HG03520 (cell line): ENCODE measurements around the gene NFKBIZ.
"Not testable (repeated sequence)": the region's sequence is repeated elsewhere in the genome, so short reads cannot be mapped to it uniquely, and the experiment has no call there.

ENCODE experiments used
- ATAC-seq: cut with Tn5 transposase; IDR thresholded peaks from one replicate; pipeline ENCODE4 v1.9.1; 2021; ENCODE audit warnings: mild to moderate bottlenecking, moderate library complexity; ENCODE audit not compliant: unreplicated experiment

The NFKBIZ gene

GRCh38 chr3:101868534-101869464 is 19.5 kb downstream of the NFKBIZ start:
- no peak for ATAC-seq

- ATAC-seq = no peak
Measured at GRCh38 chr3:101870138-101870537, 20.8 kb downstream of the NFKBIZ start.

DNA sequence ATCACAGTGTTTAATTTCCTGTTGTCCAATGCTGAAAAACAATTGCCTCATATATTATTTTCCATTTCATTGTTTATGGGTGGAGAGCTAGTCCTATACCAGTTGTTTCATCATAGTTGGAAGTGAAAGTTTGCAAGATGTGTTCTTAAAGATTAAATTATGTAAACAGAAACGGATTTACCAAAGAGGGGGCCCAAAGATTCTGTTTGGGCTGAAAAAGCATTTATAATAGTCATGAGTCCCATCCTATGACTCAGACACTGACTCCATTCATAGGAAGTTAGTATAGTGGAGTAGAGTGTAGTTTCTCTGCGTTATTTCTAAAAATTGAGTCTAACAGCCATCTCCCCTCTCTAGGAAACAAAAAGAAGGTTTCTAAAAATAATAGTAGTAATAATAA is 24.3 kb downstream of the NFKBIZ start:
- ATAC-seq = no peak

- no peak for ATAC-seq
Measured at GRCh38 chr3:101876142-101876541, 26.8 kb downstream of the NFKBIZ start.

- no peak for ATAC-seq
Measured at GRCh38 chr3:101878589-101878988, 29.3 kb downstream of the NFKBIZ start.

GRCh38 chr3:101879102-101879501 is 29.8 kb downstream of the NFKBIZ start:
- ATAC-seq = no peak

GRCh38 chr3:101879623-101880284 is 30.4 kb downstream of the NFKBIZ start:
- ATAC-seq = no peak

DNA sequence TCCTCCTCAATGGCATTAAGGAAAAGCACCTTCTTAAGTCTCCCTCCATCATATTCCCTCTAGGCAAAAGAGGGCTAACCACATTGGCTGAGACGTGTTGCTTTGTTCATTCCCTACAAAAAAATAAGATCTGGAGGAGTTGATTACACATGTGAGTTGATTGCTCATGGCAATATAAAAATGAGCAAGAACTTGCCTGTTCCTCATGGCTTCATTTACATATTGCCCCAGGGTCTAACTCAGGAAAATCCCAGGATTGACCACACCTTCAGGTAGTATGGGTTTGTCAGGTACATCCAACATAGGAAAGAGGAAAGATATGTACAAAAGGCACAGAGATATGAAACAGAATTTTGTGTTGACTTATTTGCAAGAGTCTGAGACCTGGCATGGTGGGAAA is 35.5 kb downstream of the NFKBIZ start:
- no peak for ATAC-seq

- ATAC-seq = not testable (repeated sequence)
Measured at GRCh38 chr3:101885584-101885983, 36.3 kb downstream of the NFKBIZ start.

DNA sequence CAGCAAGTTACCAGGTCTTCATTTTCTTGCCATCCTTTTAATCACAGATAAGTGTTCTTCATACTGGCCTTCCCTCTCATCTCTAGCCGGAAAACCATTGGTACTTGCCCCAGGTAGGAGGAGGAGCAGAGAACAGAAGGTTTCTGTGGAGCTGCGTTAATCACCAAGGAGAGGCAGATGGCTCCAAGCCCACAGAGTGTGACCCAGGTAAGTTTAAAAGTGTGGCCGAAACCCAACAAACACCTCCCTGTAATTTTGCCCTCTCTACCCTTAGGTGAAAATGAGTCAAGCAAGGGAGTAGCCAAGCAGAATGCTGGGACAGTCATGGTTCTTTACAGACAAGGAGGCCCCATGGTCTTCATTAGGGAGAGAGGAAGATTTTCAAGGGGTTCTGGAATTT is 37.3 kb downstream of the NFKBIZ start:
- no peak for ATAC-seq

DNA sequence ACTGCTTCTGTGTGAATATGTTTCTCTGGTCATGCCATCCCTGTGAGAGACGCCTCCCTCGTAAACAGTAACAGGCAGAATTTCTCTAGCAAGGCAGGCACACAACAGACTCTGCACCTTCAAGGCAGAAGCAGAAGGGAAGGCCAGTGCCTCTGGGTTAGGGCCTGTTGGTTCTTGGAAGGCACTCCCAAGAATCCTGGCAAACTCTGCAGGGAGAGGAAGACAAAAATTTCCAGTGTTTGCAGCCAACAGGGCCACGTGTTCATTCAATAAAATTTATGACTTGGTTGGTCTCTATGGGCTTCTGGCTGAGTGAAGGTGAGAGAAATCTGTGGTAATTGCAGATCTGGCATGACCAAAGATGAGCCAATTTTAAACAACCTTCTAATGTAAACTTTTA is 39.3 kb downstream of the NFKBIZ start:
- ATAC-seq = no peak

- peak; percentile 65 for ATAC-seq
Measured at GRCh38 chr3:101890716-101891115, 41.4 kb downstream of the NFKBIZ start.

DNA sequence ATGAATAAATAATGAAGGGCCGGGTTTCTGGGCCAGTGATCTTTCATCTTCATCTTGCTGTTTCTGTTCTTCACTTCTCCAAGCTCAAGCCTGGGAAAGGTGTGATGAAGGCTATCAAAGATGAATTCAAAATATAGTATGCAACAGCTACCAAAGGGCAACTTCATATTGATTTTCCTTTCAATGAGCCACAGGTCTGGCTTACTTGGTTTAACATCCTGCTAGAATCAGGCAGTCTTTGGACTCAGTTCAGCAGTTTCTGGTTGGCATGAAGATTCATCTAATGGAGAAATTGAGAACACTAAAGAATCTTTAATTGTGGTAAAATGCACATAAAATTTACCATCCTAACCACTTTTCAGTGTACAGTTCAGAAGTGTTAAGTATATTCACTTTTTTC is 43.3 kb downstream of the NFKBIZ start:
- ATAC-seq = no peak

DNA sequence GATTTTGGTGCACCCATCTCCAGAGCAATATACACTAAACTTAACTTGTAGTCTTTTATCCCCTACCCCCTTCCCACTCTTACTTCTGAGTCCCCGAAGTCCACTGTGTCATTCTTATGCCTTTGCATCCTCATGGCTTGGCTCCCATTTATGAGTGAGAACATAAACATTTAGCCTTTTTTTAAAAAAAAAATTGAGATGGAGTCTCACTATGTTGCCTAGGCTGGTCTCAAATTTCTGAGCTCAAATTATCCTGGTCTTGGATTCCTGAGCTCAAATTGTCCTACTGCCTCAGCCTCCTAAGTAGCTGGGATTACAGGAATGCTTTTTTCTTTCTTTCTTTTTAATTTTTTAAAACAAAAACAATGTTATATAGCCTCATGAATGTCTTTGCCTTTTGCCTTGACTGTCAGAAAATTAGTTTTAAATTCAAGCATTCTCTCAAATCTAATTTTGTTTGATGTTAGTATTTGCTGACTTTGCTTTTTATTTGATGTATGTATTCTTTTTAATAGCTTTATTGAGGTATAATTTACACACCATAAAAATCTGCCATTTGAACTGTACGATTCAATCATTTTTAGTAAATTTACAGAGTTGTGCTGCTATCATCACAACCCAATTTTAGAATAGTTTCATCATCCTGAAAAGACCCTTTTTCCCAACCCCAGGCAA is 46.9 kb downstream of the NFKBIZ start:
- no peak for ATAC-seq

DNA sequence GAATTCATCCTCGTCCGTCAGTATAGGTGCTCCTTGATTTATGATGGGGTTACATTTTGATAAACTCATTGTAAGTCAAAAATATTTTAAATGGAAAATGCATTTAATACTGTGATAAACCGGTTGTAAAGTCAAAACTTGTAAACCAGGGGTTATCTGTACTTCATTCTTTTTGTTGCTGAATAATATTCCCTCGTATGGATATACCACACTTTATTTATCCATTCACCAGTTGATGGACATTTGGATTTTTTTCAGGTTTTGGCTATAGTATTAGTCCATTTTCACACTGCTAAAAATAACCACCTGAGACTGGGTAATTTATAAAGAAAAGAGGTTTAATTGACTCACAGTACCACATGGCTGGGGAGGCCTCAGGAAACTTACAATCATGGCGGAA is 47.7 kb downstream of the NFKBIZ start:
- no peak for ATAC-seq

DNA sequence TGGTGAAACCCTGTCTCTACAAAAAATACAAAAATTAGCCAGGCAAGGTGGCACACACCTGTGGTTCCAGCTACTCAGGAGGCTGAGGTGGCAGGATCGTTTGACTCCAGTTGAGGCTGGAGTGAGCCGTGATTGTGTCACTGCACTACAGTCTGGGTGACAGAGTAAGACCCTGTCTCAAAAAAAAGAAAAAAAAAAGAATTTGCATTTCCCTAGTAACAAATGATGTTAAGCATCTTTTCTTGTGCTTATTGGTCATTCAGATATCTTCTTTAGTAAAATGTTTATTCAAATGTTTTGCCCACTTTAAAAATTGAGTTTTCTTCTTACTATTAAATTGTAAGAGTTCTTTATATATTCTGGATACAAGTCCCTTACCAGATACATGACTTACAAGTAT is 48.7 kb downstream of the NFKBIZ start:
- no peak for ATAC-seq

DNA sequence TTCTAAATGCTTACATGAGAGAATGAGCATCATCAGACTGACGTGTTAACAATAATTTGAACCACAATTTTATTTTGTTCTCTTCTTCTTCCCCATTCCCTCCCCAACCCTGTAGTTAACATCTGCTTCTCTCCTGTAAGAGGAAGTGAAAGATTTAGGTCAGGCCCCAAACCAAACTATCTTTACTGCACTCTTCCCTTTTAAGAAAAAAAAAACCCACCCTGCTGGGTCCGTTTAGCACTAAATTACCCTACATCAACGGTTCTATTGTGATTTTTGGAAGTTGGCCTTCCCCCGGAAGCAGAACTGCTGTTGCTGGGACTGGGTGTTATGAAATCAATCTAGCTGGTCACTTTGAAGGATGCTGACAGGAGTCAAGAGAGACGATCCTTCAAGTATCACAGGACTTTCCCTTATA is 49.4 kb downstream of the NFKBIZ start:
- peak; percentile 86 for ATAC-seq

GRCh38 chr3:101900316-101900715 is 51.0 kb downstream of the NFKBIZ start:
- no peak for ATAC-seq

DNA sequence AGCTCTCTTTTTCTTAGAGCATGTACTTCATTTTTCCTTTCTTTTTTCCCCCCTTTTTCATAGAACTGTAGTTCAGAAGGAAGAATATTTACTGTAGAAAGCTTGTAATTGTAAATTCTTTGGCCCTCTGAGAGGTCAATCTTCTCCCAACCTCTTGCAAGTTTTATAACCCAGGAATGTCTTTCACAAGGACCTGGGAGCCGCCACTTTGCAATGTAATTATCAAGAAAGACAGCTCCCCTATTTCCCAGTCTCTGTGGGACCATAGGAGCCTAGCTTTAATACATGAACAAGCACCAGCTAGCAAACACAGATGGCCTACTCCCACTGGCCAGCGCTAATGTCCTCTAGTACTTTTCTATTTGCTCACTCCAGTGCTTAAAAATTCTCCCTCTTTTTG is 51.4 kb downstream of the NFKBIZ start:
- no peak for ATAC-seq

- ATAC-seq = no peak
Measured at GRCh38 chr3:101902041-101902440, 52.7 kb downstream of the NFKBIZ start.

DNA sequence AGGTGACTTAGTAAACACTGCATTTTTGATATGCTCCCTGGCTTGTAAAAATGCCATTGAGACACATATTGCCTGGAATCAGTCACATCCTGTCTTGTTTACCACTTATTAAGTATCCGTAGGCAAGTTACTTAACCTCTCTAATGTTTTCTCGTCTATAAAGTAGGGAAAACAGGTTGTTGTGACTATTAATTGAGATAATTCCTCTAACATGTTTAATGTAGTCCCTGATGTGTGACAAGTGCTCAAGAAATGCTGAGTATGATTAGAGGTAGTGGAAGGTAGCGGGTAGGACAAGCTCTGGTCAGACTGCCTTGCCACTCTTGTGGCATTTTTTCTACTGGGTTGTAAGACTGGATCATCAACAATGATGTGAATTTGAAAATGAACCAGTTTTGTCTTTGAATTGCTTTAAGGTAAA is 54.1 kb downstream of the NFKBIZ start:
- ATAC-seq = no peak

DNA sequence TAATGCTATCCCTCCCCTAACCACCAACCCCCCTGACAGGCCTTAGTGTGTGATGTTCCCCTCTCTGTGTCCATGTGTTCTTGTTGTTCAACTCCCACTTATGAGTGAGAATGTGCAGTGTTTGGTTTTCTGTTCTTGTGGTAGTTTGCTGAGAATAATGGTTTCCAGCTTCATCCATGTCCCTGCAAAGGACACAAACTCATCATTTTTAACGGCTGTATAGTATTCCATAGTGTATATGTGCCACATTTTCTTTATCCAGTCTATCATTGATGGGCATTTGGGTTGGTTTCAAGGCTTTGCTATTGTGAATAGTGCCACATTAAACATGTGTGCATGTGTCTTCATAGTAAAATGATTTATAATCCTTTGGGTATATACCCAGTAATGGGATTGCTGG is 56.3 kb downstream of the NFKBIZ start:
- not testable (repeated sequence) for ATAC-seq
